GM19023 (cell line): ENCODE measurements around the gene DSTYK.
"Not testable (repeated sequence)": the region's sequence is repeated elsewhere in the genome, so short reads cannot be mapped to it uniquely, and the experiment has no call there.

Experiments used
- ATAC-seq: cut with Tn5 transposase; IDR thresholded peaks from one replicate; pipeline ENCODE4 v1.9.1; 2021; ENCODE audit warnings: mild to moderate bottlenecking, moderate library complexity; ENCODE audit not compliant: unreplicated experiment

The DSTYK gene

DNA sequence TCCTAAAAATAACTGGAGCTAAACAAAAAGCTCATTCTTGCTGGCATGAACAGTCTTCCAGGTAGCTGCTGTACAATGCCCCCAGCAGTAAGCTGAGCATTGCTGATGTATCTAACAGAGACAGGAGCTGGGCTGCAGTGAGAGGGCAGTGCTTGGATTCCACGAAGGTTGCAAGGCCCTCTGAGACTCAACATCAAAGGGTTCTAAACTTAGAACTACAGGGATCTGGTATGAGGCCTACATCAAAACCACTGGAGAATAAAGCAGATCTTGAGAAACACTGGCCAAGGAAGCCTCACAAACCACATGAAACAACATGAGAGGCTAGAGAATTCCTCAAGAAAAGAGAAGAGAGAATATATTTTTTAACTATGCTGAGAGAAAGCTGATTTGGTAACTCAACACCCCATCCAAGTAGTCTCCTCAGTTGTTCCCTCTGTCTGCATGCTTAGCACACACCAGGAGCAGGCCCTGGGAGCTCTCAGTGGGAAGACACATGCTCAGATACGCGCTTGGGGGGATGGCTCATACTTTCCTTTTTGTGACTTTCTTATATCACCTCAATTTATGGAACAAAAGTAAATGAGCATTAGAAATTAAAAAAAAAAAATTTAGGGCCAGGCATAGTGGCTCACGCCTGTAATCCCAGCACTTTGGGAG lies 27.7 kb downstream of the DSTYK start:
- ATAC-seq: no peak

DNA sequence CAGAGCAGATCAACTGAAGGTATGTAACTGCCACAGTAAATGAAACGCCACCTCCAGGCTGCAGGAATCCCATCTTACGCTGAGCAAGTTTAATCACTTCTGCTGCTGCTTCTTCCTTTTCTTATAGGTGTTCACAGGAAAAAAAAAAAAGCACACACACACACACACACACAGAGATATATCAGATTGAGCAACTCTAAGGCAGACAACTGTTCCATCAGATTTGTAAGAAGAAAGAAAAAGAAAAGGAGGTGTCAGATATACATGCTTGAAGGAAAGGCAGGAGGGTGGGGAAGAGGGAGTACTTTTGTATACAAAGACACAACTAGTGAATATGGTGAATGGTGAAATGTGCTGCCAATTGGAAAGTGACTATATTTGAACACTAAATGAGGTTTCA lies 28.6 kb downstream of the DSTYK start:
- ATAC-seq: no peak

DNA sequence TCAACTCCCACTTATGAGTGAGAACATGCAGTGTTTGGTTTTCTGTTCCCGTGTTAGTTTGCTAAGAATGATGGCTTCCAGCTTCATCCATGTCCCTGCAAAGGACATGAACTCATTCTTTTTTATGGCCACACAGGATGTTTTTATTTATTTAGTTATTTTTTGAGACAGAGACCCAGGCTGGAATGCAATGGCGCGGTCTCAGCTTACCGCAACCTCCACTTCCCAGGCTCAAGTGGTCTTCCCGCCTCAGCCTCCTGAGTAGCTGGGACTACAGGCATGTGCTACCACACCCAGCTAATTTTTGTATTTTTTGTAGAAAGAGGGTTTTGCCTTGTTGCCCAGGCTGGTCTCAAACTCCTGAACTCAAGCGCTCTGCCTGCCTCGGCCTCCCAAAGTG lies 31.2 kb downstream of the DSTYK start:
- not testable (repeated sequence) for ATAC-seq

DNA sequence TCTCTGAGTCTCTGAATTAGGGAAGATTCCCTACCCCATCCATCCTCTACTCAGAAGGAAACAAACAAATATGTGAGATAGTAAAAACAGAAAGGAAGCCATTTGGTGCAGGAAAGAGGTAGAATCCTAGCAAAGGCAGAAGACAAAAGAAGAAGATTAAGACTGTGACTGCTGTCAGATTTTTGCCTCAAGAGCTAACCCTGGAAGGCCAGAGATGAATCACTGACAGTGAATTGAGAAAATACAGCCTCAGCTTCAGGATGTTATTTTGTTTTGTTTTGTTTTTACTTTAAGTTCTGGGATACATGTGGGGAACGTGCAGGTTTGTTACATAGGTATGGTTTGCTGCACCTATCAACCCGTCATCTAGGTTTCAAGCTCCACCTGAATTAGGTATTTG lies 31.7 kb downstream of the DSTYK start:
- ATAC-seq: no peak

DNA sequence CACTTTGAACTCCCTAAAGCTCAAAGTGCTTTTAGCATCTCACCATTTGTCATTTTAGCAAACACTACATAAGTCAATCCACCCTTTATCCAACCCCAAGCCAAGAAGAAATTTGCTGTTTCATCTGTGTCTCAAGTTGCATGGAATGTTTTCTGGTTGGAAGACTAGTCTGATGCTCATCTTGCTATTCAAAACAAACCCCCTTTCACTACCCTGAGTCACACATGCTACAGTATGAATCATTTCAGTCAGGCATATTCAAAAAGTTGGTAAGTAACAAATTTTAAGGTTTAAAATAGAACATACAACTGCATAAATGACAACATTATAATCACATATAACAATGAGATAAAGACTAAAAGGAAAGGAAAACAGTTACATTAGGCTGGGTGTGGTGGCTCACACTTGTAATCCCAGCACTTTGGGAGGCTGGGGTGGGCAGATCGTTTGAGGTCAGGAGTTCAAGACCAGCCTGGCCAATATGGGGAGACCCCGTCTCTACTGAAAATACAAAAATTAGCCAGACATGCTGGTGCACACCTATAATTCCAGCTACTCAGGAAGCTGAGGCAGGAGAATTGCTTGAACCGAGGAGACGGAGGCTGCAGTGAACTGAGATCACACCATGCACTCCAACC lies 38.7 kb downstream of the DSTYK start:
- ATAC-seq: no peak

DNA sequence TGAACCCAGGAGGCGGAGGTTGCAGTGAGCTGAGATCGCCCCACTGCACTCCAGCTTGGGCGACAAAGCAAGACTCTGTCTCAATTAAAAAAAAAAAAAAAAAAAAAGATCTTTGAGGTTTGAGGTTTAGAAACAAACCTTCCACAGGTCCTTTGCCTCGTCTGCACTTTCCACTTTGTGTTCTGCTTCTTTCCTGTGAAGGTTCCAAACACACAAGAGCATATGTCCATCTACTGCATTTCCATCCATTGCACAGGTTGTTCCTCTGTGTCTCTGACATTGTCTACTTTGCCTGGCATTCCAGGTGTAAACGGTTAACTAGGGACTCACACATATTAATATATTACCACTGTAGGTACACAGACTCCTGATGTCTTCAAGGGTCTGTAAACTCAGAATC lies 40.1 kb downstream of the DSTYK start:
- ATAC-seq: no peak

DNA sequence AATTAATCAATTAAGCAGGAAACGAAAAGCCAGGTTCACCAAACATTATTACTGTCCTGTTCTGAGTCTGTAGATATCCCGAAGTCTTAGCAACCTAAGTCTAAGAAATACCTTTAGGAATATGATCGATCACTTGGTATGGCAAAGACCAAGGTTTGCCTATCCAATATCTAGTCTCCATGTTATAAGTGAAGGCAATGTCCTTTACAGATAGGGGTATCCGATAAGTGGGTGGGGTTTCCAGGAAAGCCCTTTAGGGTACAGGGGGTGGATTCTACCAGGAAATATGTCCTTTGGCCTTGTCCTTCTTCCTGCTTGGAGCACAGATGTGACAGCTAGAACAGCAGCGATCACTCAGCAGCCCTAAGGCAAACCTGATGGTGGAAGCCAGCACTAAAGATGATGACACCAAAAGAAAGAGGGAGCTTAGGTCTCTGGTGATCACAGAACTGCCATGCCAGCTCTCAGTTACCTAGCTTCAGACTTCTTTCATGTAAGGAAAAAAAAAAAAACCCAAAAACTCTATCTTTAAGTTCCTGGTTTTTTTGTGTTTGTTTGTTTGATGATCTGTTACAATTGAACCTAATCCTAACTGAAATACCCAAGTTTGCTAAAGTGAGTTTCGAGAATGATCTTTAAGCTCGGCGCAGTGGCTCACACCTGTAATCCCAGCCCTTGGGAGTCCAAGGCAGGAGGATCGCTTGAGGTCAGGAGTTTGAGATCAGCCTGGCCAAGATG lies 40.8 kb downstream of the DSTYK start:
- no peak for ATAC-seq

DNA sequence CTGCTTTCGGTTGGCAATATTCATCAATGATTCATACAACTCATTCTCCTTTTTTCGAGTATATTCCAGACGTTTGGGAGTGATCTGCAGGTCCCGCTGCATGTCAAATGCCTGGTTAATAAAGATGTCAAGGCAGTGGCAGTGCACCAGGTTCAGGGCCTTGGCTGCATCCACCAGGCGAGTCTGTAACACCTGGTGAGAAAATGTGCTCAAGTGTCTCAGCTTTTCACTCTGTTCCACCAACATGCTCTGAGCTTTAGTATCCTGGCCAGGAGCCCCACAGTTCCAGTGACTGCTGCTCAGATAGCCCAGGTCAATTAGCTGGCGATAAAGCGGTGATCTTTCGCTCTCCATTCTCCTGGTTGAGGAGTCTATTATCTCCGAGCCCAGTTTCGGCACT lies 42.3 kb downstream of the DSTYK start:
- ATAC-seq: no peak

DNA sequence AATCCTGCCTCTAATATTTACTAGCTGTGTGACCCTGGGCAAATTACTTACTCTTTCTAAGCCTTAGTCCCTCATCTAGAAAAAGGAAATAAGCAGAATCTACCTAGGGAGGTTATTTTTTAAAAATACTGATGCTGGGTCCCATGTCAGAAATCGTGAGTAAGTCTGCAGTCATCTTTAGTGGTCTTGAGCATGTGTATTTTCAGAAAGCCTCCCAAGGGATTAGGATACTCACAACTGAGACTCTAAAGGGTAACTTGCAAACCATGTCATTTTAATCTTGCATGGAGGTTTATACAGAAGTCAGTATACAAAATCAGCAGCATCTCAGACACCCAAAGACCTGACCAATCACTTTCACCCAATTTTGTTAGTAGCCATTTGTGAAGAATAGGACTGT lies 43.2 kb downstream of the DSTYK start:
- no peak for ATAC-seq

DNA sequence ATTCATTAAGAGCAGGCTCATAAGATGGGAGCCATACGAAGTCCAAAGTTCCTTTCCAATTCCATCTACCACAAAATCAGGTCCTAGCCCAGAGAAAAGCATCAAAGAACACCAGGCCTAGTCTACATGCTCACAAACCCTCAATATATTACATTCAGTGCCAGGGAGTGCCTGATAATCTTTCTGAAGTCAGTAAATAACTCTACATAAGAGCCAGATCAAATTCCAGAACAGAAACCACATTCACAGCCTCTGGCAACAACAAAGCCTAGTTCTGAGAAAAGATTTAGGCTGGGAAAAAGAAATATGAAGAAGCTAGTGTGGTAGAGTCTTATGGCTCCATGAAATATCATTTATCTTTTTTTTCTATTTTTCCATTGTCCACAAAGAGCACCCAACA lies 49.2 kb downstream of the DSTYK start:
- ATAC-seq: no peak

DNA sequence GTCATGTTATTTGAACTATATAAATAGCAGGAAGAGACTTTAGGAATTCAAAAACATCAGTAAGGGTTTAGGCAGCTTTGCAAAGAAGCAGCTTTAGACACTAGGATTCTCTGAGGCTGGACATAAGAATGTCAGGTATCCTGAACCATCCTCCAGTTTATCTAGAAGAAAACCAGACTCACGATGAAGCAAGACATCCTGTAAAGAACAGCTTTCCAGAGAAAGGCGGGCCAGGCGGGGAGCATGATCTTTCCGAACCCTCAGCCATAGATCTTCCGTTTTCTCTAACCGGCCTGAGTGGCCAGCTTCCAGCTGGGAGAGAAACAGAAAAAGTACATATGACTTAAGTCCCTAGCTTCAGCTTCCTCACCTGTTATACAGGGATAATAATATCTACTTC lies 50.4 kb downstream of the DSTYK start:
- no peak for ATAC-seq

DNA sequence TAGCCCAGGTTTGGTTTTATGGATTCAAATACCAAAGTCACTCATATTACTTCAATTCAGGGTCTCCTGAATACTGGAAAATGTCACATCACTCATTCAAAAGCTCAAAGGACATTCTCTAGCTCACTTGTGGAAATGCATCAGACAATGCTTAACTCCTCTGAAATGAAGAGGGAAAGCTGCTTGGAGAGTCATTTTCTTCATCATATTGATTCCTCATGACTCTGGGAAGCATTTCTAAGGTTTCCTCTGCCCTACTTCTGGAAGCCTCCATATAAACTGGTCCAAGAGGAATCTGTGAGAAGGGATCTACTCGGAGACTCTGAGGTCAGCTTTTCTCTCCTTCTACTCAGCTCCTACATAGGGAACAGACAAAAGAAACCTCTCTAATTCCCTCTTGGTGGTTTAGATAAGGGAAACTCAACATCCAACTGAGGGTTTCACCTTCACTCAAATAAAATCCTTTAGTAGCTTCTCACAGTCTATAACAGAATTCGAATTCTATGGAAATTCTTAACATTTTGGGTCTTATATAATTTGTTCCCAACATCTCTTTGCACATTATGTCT lies 53.4 kb downstream of the DSTYK start:
- ATAC-seq: no peak

DNA sequence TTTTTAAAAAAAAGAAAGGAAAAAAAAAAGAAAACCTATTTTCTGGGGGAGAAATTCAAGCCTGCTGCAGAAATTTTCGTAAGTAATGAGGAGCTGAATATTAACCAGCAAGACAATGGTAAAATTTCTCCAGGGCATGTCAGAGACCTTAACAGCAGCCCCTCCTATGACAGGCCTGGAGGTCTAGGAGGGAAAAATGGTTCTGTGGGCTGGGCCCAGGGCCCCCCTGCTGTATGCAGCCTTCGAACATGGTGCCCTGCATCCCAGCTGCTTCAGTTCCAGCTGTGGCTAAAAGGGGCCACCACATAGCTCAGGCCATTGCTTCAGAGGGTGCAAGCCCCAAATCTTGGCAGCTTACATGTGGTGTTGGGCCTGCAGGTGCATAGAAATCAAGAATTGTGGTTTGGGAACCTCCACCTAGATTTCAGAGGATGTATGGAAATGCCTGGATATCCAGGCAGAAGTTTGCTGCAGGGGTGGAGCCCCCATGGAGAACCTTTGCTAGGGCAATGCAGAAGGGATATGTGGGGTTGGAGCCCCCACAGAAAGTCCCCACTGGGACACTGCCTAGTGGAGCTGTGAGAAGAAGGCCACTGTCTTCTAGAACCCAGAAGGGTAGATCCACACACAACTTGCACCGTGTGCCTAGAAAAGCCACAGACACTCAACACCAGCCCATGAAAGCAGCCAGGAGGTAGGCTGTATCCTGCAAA lies 55.7 kb downstream of the DSTYK start:
- ATAC-seq: not testable (repeated sequence)

DNA sequence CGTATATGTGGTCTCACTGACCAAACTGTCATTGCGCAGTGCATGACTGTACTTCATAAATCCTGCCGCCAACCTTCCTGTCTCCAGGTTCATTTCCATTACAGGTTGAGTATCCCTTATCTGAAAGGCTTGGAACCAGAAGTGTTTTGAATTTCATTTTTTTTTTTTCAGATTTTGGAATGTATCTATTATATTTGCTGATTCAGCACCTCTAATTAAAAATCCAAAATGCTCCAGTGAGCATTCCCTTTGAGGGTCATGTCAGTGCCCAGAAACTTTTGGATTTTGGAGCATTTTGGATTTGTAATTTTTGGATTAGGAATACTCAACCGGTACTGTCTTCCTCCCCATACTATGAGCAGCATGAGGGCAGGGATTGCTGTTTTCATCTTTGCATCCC lies 59.0 kb downstream of the DSTYK start:
- ATAC-seq: no peak

DNA sequence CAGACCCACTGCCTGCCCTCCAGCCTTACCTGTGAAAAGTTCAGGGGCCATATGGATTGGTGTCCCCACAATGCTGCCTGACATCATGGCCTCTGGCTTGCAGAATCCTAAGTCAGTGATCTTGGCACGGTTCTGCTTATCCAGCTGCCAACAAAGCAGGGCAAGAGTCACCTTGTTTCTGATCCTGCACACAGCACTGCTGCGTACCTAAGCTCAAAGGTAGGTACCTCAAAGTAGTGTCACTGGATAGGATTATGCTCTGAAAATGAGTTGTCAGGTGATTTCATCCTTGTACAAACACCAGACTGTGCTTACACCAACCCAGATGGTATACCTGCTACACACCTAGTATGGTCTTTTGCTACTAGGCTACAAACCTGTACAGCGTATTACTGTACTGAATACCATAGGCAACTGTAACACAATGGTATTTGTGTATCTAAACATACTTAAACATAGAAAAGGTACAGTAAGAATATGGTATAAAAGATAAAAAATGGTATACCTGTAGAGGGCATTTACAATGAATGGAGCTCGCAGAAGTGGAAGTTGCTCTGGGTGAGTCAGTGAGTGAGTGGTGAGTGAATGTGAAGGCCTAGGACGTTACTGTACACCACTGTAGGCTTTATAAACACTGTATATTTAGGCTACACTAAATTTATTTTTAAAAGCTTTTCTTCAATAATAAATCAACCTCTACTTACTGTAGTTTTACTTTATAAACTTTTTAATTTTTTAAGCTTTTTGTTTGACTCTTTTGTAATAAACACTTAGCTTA lies 60.7 kb downstream of the DSTYK start:
- no peak for ATAC-seq

DNA sequence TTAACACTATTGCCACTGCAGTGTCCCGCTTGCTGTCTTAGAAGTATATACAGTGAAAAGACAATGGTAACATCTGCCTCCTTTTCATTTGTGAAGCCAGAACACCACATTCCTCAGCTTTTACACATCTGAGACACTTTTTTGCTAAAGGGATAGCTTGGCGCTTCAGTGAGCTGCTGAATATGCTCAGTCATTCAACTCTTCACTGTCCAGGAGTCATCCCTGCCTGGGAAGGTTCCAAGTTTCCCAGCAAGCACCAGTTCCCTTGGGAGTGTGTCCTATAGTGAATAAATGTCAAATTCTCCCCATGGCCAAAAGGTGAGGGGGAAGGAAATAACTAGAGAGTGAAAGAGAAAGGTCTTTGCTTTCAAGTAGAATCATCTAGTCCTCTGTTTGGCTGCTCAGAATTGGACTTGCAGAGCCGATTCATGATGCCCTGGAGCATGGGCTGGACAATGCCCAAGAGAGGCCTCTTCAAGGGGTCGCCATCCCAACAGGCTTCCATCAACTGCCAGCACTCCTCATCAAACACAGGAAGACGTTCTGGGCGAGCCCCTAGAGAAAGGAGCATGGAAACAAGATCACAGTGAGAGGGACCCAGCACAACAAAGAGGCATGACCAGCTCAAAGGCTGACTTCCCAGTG lies 64.2 kb downstream of the DSTYK start:
- no peak for ATAC-seq

DNA sequence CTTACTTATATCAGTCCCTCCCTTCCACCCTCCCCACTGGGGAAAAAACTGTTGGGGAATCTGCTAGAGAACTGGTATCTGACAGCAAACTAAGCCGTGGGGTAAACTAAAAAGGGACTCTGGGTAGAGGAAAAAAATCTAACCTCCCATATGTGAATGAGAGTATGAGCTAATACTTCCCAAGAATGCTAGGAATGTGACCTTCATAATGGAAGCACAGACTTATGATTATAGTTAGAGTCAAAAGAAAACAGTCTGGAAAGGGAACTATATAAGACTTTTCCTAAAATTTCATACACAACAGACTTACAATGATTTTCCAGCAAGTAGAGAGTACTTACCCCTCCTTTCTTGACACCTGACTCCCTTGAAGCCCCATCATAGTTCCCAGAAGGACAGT lies 66.8 kb downstream of the DSTYK start:
- no peak for ATAC-seq

DNA sequence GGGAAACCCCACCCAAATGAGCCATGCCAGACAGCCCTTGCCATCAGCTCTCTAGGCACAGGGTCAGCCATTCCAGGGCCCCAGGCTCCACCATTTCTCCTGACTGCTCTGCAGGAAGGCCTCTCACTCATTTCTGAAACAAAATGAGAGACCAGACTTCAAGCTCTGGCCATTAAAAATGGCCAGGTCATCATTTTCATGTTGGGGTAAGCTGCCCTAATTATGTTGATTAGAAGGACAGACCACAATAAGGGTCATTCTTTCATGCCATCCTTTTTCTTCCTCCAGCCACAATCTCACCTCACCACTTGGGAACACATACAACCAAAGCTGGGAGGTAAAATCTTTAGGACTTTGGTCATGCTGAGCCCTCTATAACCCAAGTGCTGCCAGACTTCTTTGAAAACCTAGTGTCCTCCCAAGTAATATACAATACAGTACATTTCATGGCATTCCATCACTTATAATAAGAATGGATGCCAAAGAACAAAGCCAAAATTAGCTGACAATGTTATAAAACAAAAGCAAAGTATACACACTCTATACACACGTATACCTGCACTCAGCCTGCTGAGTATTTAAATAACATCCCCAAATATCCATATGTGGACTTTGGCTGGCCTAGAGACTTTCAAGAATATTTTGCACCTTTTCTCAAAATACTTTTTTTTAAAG lies 67.3 kb downstream of the DSTYK start:
- ATAC-seq: no peak

DNA sequence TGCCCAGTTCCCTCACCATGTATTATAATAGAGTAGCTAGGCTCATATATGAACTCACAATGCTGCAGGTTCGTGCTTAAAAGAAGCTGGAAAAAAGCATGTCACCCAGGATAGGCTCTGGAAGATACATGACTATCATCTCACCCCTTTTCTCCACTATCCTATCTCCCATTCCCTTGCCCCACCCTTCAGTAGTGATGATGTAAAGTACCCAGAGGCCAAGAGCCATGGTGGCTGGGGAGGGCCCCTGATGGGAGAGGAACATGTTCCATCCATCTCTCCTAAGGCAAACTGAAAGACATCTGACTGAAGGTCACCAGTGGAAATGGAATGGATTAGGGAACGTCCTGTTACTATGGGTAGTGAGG lies 69.4 kb downstream of the DSTYK start:
- no peak for ATAC-seq
